ENCODE measurements around the gene RGS3.

RGS3 gene

GRCh38 chr9:113531919-113532808 lies 68.6 kb downstream of the RGS3 start:
- no peak for DNase-seq (ENCODE audit: low spot score)
- TF ChIP-seq CTCF (IDR thresholded peaks at IDR 0.05; ENCODE audit: borderline replicate concordance, control extremely low read depth, extremely low read depth, insufficient read depth, missing control alignments): no peak
- in situ Hi-C loops (cut with MboI; ENCODE audit: low sequenced_read_pairs, unreplicated experiment): no loop called here

GRCh38 chr9:113532809-113533190 lies 69.3 kb downstream of the RGS3 start:
- in situ Hi-C loops (cut with MboI; ENCODE audit: low sequenced_read_pairs, unreplicated experiment): no loop called here
- DNase-seq (ENCODE audit: low spot score): no peak
- no peak for TF ChIP-seq CTCF (IDR thresholded peaks at IDR 0.05; ENCODE audit: borderline replicate concordance, control extremely low read depth, extremely low read depth, insufficient read depth, missing control alignments)

- in situ Hi-C loops (cut with MboI; ENCODE audit: low sequenced_read_pairs, unreplicated experiment): no loop called here
- no peak for DNase-seq (ENCODE audit: low spot score)
- no peak for TF ChIP-seq CTCF (IDR thresholded peaks at IDR 0.05; ENCODE audit: borderline replicate concordance, control extremely low read depth, extremely low read depth, insufficient read depth, missing control alignments)
These were observed 70.1 kb downstream of the RGS3 start for GRCh38 chr9:113533335-113534225.

- in situ Hi-C loops (cut with MboI; ENCODE audit: low sequenced_read_pairs, unreplicated experiment): no loop called here
- no peak for TF ChIP-seq CTCF (IDR thresholded peaks at IDR 0.05; ENCODE audit: borderline replicate concordance, control extremely low read depth, extremely low read depth, insufficient read depth, missing control alignments)
- DNase-seq (ENCODE audit: low spot score): no peak
These were observed 72.2 kb downstream of the RGS3 start for GRCh38 chr9:113535756-113536155.

- no peak for DNase-seq (ENCODE audit: low spot score)
- in situ Hi-C loops (cut with MboI; ENCODE audit: low sequenced_read_pairs, unreplicated experiment): no loop called here
- TF ChIP-seq CTCF (IDR thresholded peaks at IDR 0.05; ENCODE audit: borderline replicate concordance, control extremely low read depth, extremely low read depth, insufficient read depth, missing control alignments): no peak
These were observed 72.6 kb downstream of the RGS3 start for GRCh38 chr9:113536166-113536482.

GRCh38 chr9:113536483-113537228 lies 73.1 kb downstream of the RGS3 start:
- in situ Hi-C loops (cut with MboI; ENCODE audit: low sequenced_read_pairs, unreplicated experiment): no loop called here
- no peak for TF ChIP-seq CTCF (IDR thresholded peaks at IDR 0.05; ENCODE audit: borderline replicate concordance, control extremely low read depth, extremely low read depth, insufficient read depth, missing control alignments)
- no peak for DNase-seq (ENCODE audit: low spot score)

Data from GM13976 (cell line).